Endothelial cell (in vitro differentiated cells): ENCODE measurements around the gene NUTM2B. TPM values are rescaled to one million over a fixed set of nuclear protein-coding genes. Genes with fewer than 3 reads are reported as not detected.
"Not testable (repeated sequence)": the region's sequence is repeated elsewhere in the genome, so short reads cannot be mapped to it uniquely, and the experiment has no call there.

ENCODE experiments used
- DNase-seq: peaks from one replicate; pipeline ENCODE4 v3.0.0; 2021; ENCODE audit warnings: low spot score
- H3K27ac Mint-ChIP-seq: one replicate; pipeline ENCODE4 v1.8.0; 2021; ENCODE audit warnings: mixed read lengths, inconsistent platforms; ENCODE audit not compliant: unreplicated experiment
- H3K27me3 Mint-ChIP-seq: one replicate; pipeline ENCODE4 v1.8.0; 2021; ENCODE audit warnings: mild to moderate bottlenecking, moderate library complexity, mixed read lengths, inconsistent platforms; ENCODE audit not compliant: unreplicated experiment
- H3K36me3 Mint-ChIP-seq: one replicate; pipeline ENCODE4 v1.8.0; 2021; ENCODE audit warnings: mild to moderate bottlenecking, low read depth, mixed read lengths, inconsistent platforms; ENCODE audit not compliant: unreplicated experiment
- H3K4me1 Mint-ChIP-seq: one replicate; pipeline ENCODE4 v1.8.0; 2021; ENCODE audit warnings: mild to moderate bottlenecking, mixed read lengths, inconsistent platforms; ENCODE audit not compliant: unreplicated experiment
- H3K4me3 Mint-ChIP-seq: one replicate; pipeline ENCODE4 v1.8.0; 2021; ENCODE audit warnings: mild to moderate bottlenecking, mixed read lengths, inconsistent platforms; ENCODE audit not compliant: unreplicated experiment
- H3K9me3 Mint-ChIP-seq: one replicate; pipeline ENCODE4 v1.8.0; 2021; ENCODE audit warnings: mixed read lengths, inconsistent platforms; ENCODE audit not compliant: unreplicated experiment
- long read RNA-seq: library from polyadenylated mRNA; unstranded; transcript quantifications from one replicate; pipeline ENCODE4 v2.0.0, GENCODE V29; 2020; ENCODE audit not compliant: unreplicated experiment
- total RNA-seq: library from RNA; stranded (reverse); fragmentation: NEBNext Ultra II Directional; extraction: Animal tissue kit (Norgen Biotek cat#: 25700); gene quantifications from one replicate; pipeline ENCODE4 v1.2.1, GENCODE V29; 2021; ENCODE audit not compliant: unreplicated experiment

Gene NUTM2B
- total RNA-seq, result 1.5 TPM
- long read RNA-seq, result 0 reads

GRCh38 chr10:79702927-79703326 is at the start of gene NUTM2B:
Gene NUTM2B (plus strand): TSS chr10:79703227. CDS start chr10:79703610, 383 bp downstream.
- H3K36me3 Mint-ChIP-seq, H3K4me1 Mint-ChIP-seq, DNase-seq, H3K9me3 Mint-ChIP-seq, H3K27me3 Mint-ChIP-seq, H3K4me3 Mint-ChIP-seq, H3K27ac Mint-ChIP-seq: not testable (repeated sequence)

GRCh38 chr10:79663287-79663686 is 39.7 kb upstream of the NUTM2B start:
- not testable (repeated sequence) for H3K9me3 Mint-ChIP-seq, H3K36me3 Mint-ChIP-seq, H3K27me3 Mint-ChIP-seq, DNase-seq, H3K4me3 Mint-ChIP-seq, H3K4me1 Mint-ChIP-seq, H3K27ac Mint-ChIP-seq

GRCh38 chr10:79664686-79665085 is 38.3 kb upstream of the NUTM2B start:
- H3K9me3 Mint-ChIP-seq, result not testable (repeated sequence)

GRCh38 chr10:79669248-79669788 is 33.7 kb upstream of the NUTM2B start:
- not testable (repeated sequence) for H3K27ac Mint-ChIP-seq, H3K4me3 Mint-ChIP-seq, DNase-seq

More at GRCh38 chr10:79664686-79665085, 38.3 kb upstream of the NUTM2B start:
- not testable (repeated sequence) for H3K4me1 Mint-ChIP-seq, H3K4me3 Mint-ChIP-seq, H3K36me3 Mint-ChIP-seq, H3K27ac Mint-ChIP-seq, H3K27me3 Mint-ChIP-seq, DNase-seq

GRCh38 chr10:79674878-79675277 is 28.1 kb upstream of the NUTM2B start:
- H3K27ac Mint-ChIP-seq, DNase-seq, H3K9me3 Mint-ChIP-seq: not testable (repeated sequence)

More at GRCh38 chr10:79669248-79669788, 33.7 kb upstream of the NUTM2B start:
- H3K9me3 Mint-ChIP-seq, H3K27me3 Mint-ChIP-seq, H3K4me1 Mint-ChIP-seq, H3K36me3 Mint-ChIP-seq: not testable (repeated sequence)

GRCh38 chr10:79683026-79683883 is 19.8 kb upstream of the NUTM2B start:
- not testable (repeated sequence) for H3K4me3 Mint-ChIP-seq, DNase-seq, H3K36me3 Mint-ChIP-seq, H3K9me3 Mint-ChIP-seq, H3K4me1 Mint-ChIP-seq, H3K27ac Mint-ChIP-seq, H3K27me3 Mint-ChIP-seq

More at GRCh38 chr10:79674878-79675277, 28.1 kb upstream of the NUTM2B start:
- H3K4me3 Mint-ChIP-seq, H3K27me3 Mint-ChIP-seq, H3K4me1 Mint-ChIP-seq, H3K36me3 Mint-ChIP-seq: not testable (repeated sequence)

GRCh38 chr10:79683884-79684720 is 18.9 kb upstream of the NUTM2B start:
- not testable (repeated sequence) for H3K4me3 Mint-ChIP-seq, H3K4me1 Mint-ChIP-seq

GRCh38 chr10:79685044-79685685 is 17.9 kb upstream of the NUTM2B start:
- H3K4me3 Mint-ChIP-seq, H3K9me3 Mint-ChIP-seq, H3K4me1 Mint-ChIP-seq, H3K27ac Mint-ChIP-seq, H3K27me3 Mint-ChIP-seq, H3K36me3 Mint-ChIP-seq: not testable (repeated sequence)
- peak; percentile 15 for DNase-seq

More at GRCh38 chr10:79683884-79684720, 18.9 kb upstream of the NUTM2B start:
- H3K36me3 Mint-ChIP-seq, H3K27me3 Mint-ChIP-seq, H3K27ac Mint-ChIP-seq, H3K9me3 Mint-ChIP-seq, DNase-seq: not testable (repeated sequence)

- not testable (repeated sequence) for H3K4me3 Mint-ChIP-seq, H3K36me3 Mint-ChIP-seq, H3K27ac Mint-ChIP-seq, DNase-seq, H3K27me3 Mint-ChIP-seq, H3K9me3 Mint-ChIP-seq, H3K4me1 Mint-ChIP-seq
Observed at GRCh38 chr10:79686595-79686994, 16.4 kb upstream of the NUTM2B start.

GRCh38 chr10:79687406-79688150 is 15.4 kb upstream of the NUTM2B start:
- H3K27ac Mint-ChIP-seq, H3K4me3 Mint-ChIP-seq, H3K4me1 Mint-ChIP-seq, H3K9me3 Mint-ChIP-seq, DNase-seq, H3K36me3 Mint-ChIP-seq, H3K27me3 Mint-ChIP-seq: not testable (repeated sequence)

GRCh38 chr10:79688798-79689197 is 14.2 kb upstream of the NUTM2B start:
- H3K9me3 Mint-ChIP-seq, H3K4me3 Mint-ChIP-seq, H3K27ac Mint-ChIP-seq, H3K27me3 Mint-ChIP-seq, H3K36me3 Mint-ChIP-seq, H3K4me1 Mint-ChIP-seq, DNase-seq: not testable (repeated sequence)
